Pancreas (tissue), 10 donors: Measurements from ENCODE around the gene CCSER1. TPM values are rescaled to one million over a fixed set of nuclear protein-coding genes. Genes with fewer than 3 reads are reported as not detected.
"Not testable (repeated sequence)": the region's sequence is repeated elsewhere in the genome, so short reads cannot be mapped to it uniquely, and the experiment has no call there.

Experiments
- ATAC-seq, 4 donors: fragments of 200-7000 bp; cut with Tn5 transposase; one replicate each; pipeline versions ENCODE4 v1.8.0 to v1.9.1; 2020; ENCODE audit warnings: mild to moderate bottlenecking in 4 of 4, moderate library complexity in 4 of 4
- DNase-seq, 6 donors: peaks; one replicate each; pipeline ENCODE4 v3.0.0-alpha.2; 2020
- FAIRE-seq: peaks from 2 replicates; lab custom pipeline; 2012; peaks lifted over from hg19 to GRCh38; lab: Jason Lieb, UNC
- H3K27ac ChIP-seq, 4 donors: fragments of 200-600 bp; sonication (generic); 1 replicate in 3 of 4; 2 replicates in 1 of 4; pipeline versions ENCODE4 v1.5.0 to v1.8.0; 2020
- H3K27me3 ChIP-seq, 4 donors: fragments of 200-600 bp; one replicate each; pipeline ENCODE4 v1.8.0; 2021
- H3K36me3 ChIP-seq, 3 donors: fragments of 200-600 bp; sonication (generic) in 1 of 3; one replicate each; pipeline versions ENCODE4 v1.5.0 to v1.8.0; 2020 to 2021
- H3K4me1 ChIP-seq, 3 donors: fragments of 200-600 bp; one replicate each; pipeline ENCODE4 v1.8.0; 2021
- H3K4me3 ChIP-seq, 4 donors: fragments of 200-600 bp; sonication (generic) in 2 of 4; one replicate each; pipeline versions ENCODE4 v1.5.0 to v1.8.0; 2020 to 2021
- H3K9me3 ChIP-seq, 4 donors: fragments of 200-600 bp; one replicate each; pipeline ENCODE4 v1.8.0; 2021
- WGBS, 2 donors: extraction: QIAGEN DNeasy Blood & Tissue Kit; methylation state at CpG; one replicate each; pipeline ENCODE4 v1.1.7; 2013; 5-methylcytosine and 5-hydroxymethylcytosine counted together
- intact Hi-C, 3 donors: fragments of 100-400 bp; cut with DNase I; formaldehyde crosslinking; loops; one replicate each; pipeline versions ENCODE4 v1.11.1 to v1.14.2; 2022
- polyA plus RNA-seq, 2 donors: library from polyadenylated mRNA; stranded (reverse); fragments of 200-250 nt; gene quantifications; one replicate each; pipeline ENCODE4 v1.2.3, GENCODE V29; 2013
- total RNA-seq, 6 donors: library from RNA; stranded (reverse); fragmentation: NEBNext Ultra II Directional in 4 of 6; extraction: Animal tissue kit (Norgen Biotek cat#: 25700) in 4 of 6; gene quantifications; one replicate each; pipeline versions ENCODE4 v1.2.1 to v1.2.4, GENCODE V29; 2021 to 2023
- TF ChIP-seq, protein P1 (sequence below), 4 donors: fragments of 200-600 bp; sonication (generic) in 3 of 4; IDR thresholded peaks; one replicate each; pipeline versions ENCODE4 v1.5.0 to v1.8.0; 2021; ENCODE audit warnings: antibody characterized with exemption in 4 of 4
- donor health status: healthy with polysubstance abuse.
- donor health status: DM: no; HTN: no; CAD: no; lungs with moderate emphysema.
- donor health status: DM: no; HTN: no; CAD: no.
- donor health status: control.
- donor health status: control.
- donor health status: Bipolar disorder and iron deficiency.
- donor health status: DM: yes; HTN: yes; CAD: no.
- donor health status: DM: no; HTN: no; CAD: no.
- donor health status: DM: no; HTN: no; CAD: no.
- donor health status: DM: yes; HTN: yes; CAD: no.

The CCSER1 gene
- total and polyA plus RNA-seq, 8 donors = 0.99 to 12.7 (median 5.1) TPM

GRCh38 chr4:90660672-90661071 is 533.5 kb downstream of the CCSER1 start:
- Histone ChIP-seq H3K27ac (no peak overlapping the region), H3K4me3 (no peak overlapping the region), H3K27me3 (no peaks in the 10 kb centered on the region), H3K36me3 (no peaks in the 10 kb centered on the region), H3K4me1 (no peaks in the 10 kb centered on the region), H3K9me3 (no peaks in the 10 kb centered on the region)
- DNase-seq (no peak), FAIRE-seq (no peak), ATAC-seq (no peak)
- 93 to 95% methylated on average over 3 of the region's 3 CpGs for WGBS, 2 donors
- intact Hi-C loops = no loop called here
- TF ChIP-seq, protein P1, sequence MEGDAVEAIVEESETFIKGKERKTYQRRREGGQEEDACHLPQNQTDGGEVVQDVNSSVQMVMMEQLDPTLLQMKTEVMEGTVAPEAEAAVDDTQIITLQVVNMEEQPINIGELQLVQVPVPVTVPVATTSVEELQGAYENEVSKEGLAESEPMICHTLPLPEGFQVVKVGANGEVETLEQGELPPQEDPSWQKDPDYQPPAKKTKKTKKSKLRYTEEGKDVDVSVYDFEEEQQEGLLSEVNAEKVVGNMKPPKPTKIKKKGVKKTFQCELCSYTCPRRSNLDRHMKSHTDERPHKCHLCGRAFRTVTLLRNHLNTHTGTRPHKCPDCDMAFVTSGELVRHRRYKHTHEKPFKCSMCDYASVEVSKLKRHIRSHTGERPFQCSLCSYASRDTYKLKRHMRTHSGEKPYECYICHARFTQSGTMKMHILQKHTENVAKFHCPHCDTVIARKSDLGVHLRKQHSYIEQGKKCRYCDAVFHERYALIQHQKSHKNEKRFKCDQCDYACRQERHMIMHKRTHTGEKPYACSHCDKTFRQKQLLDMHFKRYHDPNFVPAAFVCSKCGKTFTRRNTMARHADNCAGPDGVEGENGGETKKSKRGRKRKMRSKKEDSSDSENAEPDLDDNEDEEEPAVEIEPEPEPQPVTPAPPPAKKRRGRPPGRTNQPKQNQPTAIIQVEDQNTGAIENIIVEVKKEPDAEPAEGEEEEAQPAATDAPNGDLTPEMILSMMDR (IDR thresholded peaks at IDR 0.05) = no peak

DNA sequence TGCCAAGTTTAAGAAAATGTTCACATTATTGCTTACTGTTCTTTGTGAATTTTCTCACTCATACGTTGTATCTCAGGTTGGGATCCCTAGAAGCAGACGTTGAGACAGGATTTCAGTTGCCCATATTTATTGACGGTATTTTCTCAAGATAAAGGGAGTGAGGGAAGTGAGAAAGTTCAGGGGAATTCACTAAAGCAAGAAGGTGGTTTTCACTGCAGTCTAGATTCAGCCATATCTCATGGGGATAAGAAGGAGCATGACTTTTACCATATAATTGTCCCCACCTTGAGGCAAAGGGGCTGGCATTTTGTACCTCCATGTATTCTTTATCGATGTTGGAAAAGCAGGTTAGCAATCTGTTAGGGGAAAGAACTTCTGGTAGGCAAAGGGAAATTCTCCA is 543.0 kb downstream of the CCSER1 start:
- intact Hi-C loops = no loop called here
- Histone ChIP-seq H3K4me1 (no peaks in the 10 kb centered on the region), H3K27me3 (no peaks in the 10 kb centered on the region), H3K27ac (no peak overlapping the region), H3K4me3 (no peak overlapping the region), H3K9me3 (no peaks in the 10 kb centered on the region), H3K36me3 (no peaks in the 10 kb centered on the region)
- TF ChIP-seq, protein P1 (IDR thresholded peaks at IDR 0.05) = no peak
- ATAC-seq (no peak), FAIRE-seq (no peak), DNase-seq (no peak)
- 64 to 86% methylated on average over 4 of the region's 4 CpGs for WGBS, 2 donors

GRCh38 chr4:90689739-90690138 is 562.5 kb downstream of the CCSER1 start:
- TF ChIP-seq, protein P1 (IDR thresholded peaks at IDR 0.05) = no peak
- intact Hi-C loops = no loop called here
- Histone ChIP-seq H3K9me3 (no peaks in the 10 kb centered on the region), H3K4me3 (no peak overlapping the region), H3K27ac (no peak overlapping the region), H3K36me3 (no peaks in the 10 kb centered on the region), H3K27me3 (no peaks in the 10 kb centered on the region), H3K4me1 (no peaks in the 10 kb centered on the region)
- WGBS, 2 donors = 84 to 88% methylated on average over 1 of the region's 1 CpG
- FAIRE-seq (no peak), DNase-seq (no peak), ATAC-seq (no peak)

GRCh38 chr4:90695411-90695810 is 568.2 kb downstream of the CCSER1 start:
- intact Hi-C loops = no loop called here
- Histone ChIP-seq H3K4me3 (no peak overlapping the region), H3K27ac (no peak overlapping the region), H3K36me3 (no peaks in the 10 kb centered on the region), H3K4me1 (no peaks in the 10 kb centered on the region), H3K9me3 (no peaks in the 10 kb centered on the region), H3K27me3 (no peaks in the 10 kb centered on the region)
- TF ChIP-seq, protein P1 (IDR thresholded peaks at IDR 0.05) = no peak
- ATAC-seq = no peak
- no peak for DNase-seq
- no peak for FAIRE-seq

GRCh38 chr4:90705501-90705900 is 578.3 kb downstream of the CCSER1 start:
- H3K4me1 ChIP-seq, H3K4me3 ChIP-seq, H3K9me3 ChIP-seq, FAIRE-seq, H3K27me3 ChIP-seq, ATAC-seq, DNase-seq, H3K27ac ChIP-seq, intact Hi-C loops, H3K36me3 ChIP-seq: not testable (repeated sequence)
- 80 to 88% methylated on average over 6 of the region's 6 CpGs for WGBS, 2 donors

DNA sequence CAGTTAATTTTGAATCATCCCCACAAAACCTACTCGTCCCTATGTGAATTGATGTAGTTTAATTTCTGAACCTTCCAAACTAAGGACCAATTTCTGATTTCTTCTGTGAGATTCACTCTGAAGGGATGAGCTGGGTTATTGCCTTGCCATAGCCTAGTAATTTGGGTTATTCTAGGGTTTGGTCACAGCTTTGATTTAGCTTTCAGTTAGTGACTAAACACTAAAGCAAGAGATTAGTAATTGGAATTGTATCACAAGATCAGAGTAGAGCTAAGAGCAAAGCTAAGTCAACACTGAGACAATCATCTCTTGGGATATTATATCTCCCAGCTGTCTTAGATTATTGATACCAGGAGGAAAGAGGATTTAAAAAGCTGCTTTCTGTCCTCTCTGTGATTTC is 588.0 kb downstream of the CCSER1 start:
- 88% methylated on average over 1 of the region's 1 CpG for WGBS, 2 donors
- intact Hi-C loops = no loop called here
- no peaks in the 10 kb centered on the region for H3K36me3 ChIP-seq
- H3K4me1 ChIP-seq = no peaks in the 10 kb centered on the region
- H3K27me3 ChIP-seq = no peaks in the 10 kb centered on the region
- H3K27ac ChIP-seq = no peak overlapping the region
- TF ChIP-seq, protein P1 (IDR thresholded peaks at IDR 0.05) = no peak
- H3K9me3 ChIP-seq = no peaks in the 10 kb centered on the region
- DNase-seq (no peak), FAIRE-seq (no peak), ATAC-seq (no peak)
- no peak overlapping the region for H3K4me3 ChIP-seq
